ENCODE measurements around the gene FKBP8.

The FKBP8 gene

GRCh38 chr19:18515959-18516358 is 27.4 kb downstream of the FKBP8 start:
- TF ChIP-seq CTCF (IDR thresholded peaks at IDR 0.05; ENCODE audit: low read depth, low read length) = no peak
- TF ChIP-seq EZH2phosphoT487 (IDR thresholded peaks at IDR 0.05; ENCODE audit: low read depth) = no peak
- H2AFZ ChIP-seq (ENCODE audit: low read depth, low read length) = no peak overlapping the region
- no peak overlapping the region for H3K4me2 ChIP-seq (ENCODE audit: low read length)
- H4K20me1 ChIP-seq (ENCODE audit: insufficient read depth, low read length) = peaks cover 87% of the 10 kb centered on the region
- H3K4me3 ChIP-seq (ENCODE audit: low read length) = no peak overlapping the region
- H3K27me3 ChIP-seq (ENCODE audit: low read depth, low read length) = no peaks in the 10 kb centered on the region
- peaks cover 100% of the 10 kb centered on the region for H3K79me2 ChIP-seq (ENCODE audit: low read length)
- no peaks in the 10 kb centered on the region for H3K9me3 ChIP-seq (ENCODE audit: insufficient read depth, low read length)
- peaks cover 6% of the 10 kb centered on the region for H3K4me1 ChIP-seq (ENCODE audit: low read length)
- peaks cover 6% of the 10 kb centered on the region for H3K36me3 ChIP-seq (replicated peaks; ENCODE audit: low read depth, low read length)
- no peak overlapping the region for H3K27ac ChIP-seq (ENCODE audit: low read length)
- no peak overlapping the region for H3K9ac ChIP-seq (ENCODE audit: low read length)

GRCh38 chr19:18514800-18515682 is 28.3 kb downstream of the FKBP8 start:
- TF ChIP-seq CTCF (IDR thresholded peaks at IDR 0.05; ENCODE audit: low read depth, low read length) (no peak), EZH2phosphoT487 (IDR thresholded peaks at IDR 0.05; ENCODE audit: low read depth) (no peak)
- no peak overlapping the region for H3K9ac ChIP-seq (ENCODE audit: low read length)
- H3K27me3 ChIP-seq (ENCODE audit: low read depth, low read length) = no peaks in the 10 kb centered on the region
- peaks cover 5% of the 10 kb centered on the region for H3K4me1 ChIP-seq (ENCODE audit: low read length)
- no peak overlapping the region for H3K27ac ChIP-seq (ENCODE audit: low read length)
- H3K9me3 ChIP-seq (ENCODE audit: insufficient read depth, low read length) = no peaks in the 10 kb centered on the region
- H3K4me2 ChIP-seq (ENCODE audit: low read length) = no peak overlapping the region
- peaks cover 100% of the 10 kb centered on the region for H3K79me2 ChIP-seq (ENCODE audit: low read length)
- H4K20me1 ChIP-seq (ENCODE audit: insufficient read depth, low read length) = peaks cover 93% of the 10 kb centered on the region
- no peak overlapping the region for H3K4me3 ChIP-seq (ENCODE audit: low read length)
- H2AFZ ChIP-seq (ENCODE audit: low read depth, low read length) = no peak overlapping the region
- peaks cover 6% of the 10 kb centered on the region for H3K36me3 ChIP-seq (replicated peaks; ENCODE audit: low read depth, low read length)

GRCh38 chr19:18513868-18514267 is 29.5 kb downstream of the FKBP8 start:
- Histone ChIP-seq H4K20me1 (ENCODE audit: insufficient read depth, low read length) (peaks cover 93% of the 10 kb centered on the region), H3K4me1 (ENCODE audit: low read length) (no peaks in the 10 kb centered on the region)

More at GRCh38 chr19:18513868-18514267, 29.5 kb downstream of the FKBP8 start:
- peaks cover 100% of the 10 kb centered on the region for H3K79me2 ChIP-seq (ENCODE audit: low read length)
- TF ChIP-seq CTCF (IDR thresholded peaks at IDR 0.05; ENCODE audit: low read depth, low read length) = no peak
- no peak for TF ChIP-seq EZH2phosphoT487 (IDR thresholded peaks at IDR 0.05; ENCODE audit: low read depth)
- no peaks in the 10 kb centered on the region for H3K36me3 ChIP-seq (replicated peaks; ENCODE audit: low read depth, low read length)
- no peak overlapping the region for H3K4me2 ChIP-seq (ENCODE audit: low read length)
- H3K27me3 ChIP-seq (ENCODE audit: low read depth, low read length) = no peaks in the 10 kb centered on the region
- no peak overlapping the region for H3K4me3 ChIP-seq (ENCODE audit: low read length)
- no peak overlapping the region for H3K27ac ChIP-seq (ENCODE audit: low read length)
- H3K9ac ChIP-seq (ENCODE audit: low read length) = no peak overlapping the region
- no peak overlapping the region for H2AFZ ChIP-seq (ENCODE audit: low read depth, low read length)
- no peaks in the 10 kb centered on the region for H3K9me3 ChIP-seq (ENCODE audit: insufficient read depth, low read length)
